Activated CD8-positive, alpha-beta memory T cell treated with anti-CD3 and anti-CD28 coated beads, Interleukin-2, amount 50 U/mL, for 24 hours (primary cell): ENCODE results near the gene HNRNPF.
"Not testable (repeated sequence)": the region's sequence is repeated elsewhere in the genome, so short reads cannot be mapped to it uniquely, and the experiment has no call there.

ENCODE experiments used
- DNase-seq: peaks from one replicate; pipeline ENCODE4 v3.0.0-alpha.2; 2020; ENCODE audit errors: extremely low read depth

The HNRNPF gene

DNA sequence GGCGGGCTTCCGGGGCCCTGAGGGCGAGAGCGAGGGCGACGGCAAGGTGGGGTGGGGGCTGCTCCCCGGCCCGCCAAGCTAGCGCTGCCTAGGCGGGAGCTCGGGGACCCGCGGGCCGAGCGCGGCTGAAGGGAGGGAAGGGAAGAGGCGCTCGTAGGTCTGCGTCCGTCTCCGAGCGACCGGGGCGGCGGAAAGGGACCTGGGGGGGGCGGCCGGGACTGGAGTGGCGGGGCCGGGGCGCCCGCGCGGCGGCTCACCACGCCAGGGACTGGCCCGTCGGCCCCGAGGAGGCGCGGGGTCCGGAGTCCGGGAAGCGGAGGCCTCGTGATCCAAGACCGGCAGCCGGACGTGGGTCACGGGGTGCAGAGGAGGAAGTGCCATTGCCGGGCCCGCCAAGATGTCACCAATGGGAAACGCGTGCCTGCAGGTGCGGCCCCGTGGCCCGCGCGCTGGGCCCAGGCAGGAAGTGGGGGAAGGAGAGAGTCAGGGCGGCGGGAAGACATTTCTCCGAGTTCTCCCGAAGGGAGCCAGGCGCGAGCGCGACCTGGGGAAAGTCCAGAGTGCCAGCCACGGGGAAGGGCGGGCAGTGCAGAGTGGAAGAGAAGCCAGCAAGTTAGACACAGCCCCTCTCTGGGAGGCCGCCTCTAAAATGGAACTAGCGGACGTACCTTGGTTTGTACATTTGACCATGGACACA, 11.9 kb downstream of the HNRNPF start:
- DNase-seq = no peak

DNA sequence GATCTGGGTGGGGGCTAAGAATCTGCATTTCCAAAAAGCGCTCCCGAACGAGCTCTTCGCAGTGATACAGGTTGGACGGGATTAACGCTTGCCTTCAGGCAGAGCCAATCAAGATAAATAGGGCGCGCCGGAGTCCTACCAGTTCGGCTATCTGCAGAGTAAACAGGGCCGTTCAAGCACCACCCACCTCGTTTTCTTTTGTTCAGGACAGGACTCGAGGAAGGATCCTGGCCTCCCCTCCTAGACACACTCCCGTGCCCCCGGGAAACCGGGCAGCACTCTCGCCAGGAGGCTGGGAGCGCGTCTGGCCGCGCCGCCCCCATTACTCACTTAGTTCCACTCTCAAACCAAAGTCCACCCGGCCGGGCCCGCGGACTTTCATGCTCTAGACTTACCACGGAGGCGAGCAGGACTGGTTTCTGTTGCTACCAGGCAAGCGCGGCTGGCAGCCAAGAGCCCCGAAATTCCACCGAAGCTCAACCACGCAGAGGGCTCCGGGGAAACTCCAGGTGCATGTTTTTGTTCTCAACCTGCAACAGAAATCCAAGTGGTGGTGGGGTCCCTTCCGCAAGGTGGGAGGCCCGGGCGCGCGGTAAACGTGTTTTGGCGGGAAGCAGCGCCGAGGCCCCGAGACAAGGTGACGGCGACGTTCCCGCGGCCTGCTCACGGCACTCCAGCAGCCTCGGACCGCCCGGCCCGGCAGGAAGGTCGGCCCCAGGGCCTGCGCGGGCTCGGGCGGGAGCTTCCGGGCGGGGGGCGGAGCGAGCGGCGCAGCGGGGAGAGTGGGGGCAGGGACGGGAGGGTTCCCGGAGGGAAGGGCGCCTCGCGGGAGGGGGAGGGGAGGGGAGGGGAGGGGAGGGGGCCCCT, 12.7 kb downstream of the HNRNPF start:
- DNase-seq = no peak

DNA sequence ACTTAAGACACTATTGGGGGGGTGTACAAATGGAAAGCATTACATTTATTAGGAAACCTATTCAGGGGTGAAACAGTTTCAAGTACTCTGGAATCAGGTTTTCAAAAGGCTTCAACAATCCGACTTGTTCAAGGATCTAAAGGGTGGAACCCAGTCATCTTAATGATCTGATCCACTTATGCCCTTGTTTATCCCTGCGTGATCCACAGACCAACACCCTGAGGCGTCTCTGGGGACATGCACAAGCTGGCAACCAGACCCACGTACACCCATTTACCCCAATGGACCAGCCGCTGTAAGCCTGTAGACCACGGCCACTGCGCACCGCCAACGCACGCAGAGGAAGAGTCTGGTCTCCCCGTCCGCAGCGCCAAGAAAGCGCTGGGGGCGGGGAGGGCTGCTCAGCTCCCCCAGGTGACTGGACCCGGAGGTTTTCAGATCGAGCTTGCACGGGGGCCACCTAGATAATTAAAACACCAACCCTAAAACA, 13.4 kb downstream of the HNRNPF start:
- no peak for DNase-seq

DNA sequence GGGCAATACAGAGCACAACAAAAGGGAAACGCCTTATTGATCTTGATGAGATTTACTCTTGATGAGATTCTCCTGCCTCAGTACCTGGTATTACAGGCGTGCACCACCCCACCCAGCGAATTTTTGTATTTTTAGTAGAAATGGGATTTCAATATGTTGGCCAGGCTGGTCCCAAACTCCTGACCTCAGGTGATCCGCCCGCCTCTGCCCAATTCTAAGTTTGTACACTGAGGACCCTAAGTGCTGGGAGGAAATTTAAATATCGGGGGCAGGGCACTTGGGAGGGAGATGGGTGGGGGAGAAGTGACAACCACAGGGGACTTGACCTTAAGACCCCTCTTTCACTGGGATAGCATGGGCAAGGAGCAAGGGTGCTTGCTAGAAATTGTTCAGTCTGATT, 14.1 kb downstream of the HNRNPF start:
- no peak for DNase-seq

DNA sequence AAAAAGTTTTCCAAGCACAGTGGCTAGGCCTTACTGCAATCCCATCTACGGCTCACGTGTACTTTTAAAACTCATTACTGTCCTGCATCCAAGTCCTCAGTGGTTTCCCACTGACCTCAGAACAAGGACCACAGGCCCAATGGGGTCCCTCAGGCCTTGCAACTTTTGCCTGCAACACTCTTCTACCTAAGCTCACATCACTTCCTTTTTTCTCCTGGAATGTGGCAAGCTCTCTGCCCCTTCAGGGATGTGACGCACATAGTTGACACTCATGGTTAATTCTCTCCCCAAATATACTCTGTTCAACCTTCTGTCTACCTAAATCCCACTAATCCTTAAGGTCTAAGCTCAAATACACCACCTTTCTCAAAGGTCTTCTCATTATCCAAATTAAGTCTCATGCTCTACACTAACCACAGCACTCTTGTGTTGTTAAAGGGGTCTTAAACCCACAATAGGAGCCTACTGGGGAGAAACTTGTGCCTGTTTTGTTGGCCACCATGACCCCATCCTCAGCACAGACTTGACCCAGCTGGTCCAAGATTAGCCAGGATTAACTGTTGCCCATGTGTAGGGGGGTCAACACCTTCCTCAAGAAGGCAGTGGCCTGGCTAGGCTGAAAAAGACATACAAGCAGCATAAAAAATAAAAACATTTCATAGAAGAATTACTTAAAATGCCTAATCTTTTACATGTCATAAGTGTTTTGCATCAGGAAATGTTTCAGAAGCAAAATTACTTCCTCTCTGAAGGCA, 15.2 kb downstream of the HNRNPF start:
- DNase-seq = no peak

DNA sequence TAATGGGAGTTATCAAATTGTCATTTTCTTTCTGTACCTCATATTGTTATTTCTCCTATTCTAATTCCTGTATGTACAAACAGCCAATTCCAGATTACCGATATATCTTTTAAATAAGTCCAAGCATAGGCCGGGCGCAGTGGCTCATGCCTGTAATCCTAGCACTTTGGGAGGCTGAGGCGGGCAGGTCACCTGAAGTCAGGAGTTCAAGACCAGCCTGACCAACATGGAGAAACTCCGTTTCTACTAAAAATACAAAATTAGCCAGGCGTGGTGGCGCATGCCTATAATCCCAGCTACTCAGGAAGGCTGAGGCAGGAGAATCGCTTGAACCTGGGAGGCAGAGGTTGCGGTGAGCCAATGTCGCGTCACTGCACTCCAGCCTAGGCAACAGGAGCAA, 15.8 kb downstream of the HNRNPF start:
- not testable (repeated sequence) for DNase-seq

DNA sequence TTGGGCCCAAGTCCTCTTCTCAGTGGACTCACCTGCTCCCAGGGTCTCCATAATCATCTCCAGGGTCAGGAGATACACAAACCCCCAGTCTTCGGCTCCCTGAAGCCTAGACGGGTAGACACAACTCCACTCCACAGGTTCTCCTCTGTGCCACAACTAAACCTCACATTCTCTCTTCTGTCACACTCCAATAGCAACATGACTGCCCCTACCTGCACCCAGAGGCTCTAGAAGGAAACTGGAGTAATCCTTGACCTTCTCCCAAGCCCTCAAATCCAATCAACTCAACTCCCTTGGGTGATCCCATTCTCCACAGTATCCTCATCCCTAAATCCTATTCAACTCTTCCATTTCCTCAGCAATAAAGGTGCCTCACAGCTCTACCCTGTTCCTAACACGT, 16.2 kb downstream of the HNRNPF start:
- DNase-seq = no peak

DNA sequence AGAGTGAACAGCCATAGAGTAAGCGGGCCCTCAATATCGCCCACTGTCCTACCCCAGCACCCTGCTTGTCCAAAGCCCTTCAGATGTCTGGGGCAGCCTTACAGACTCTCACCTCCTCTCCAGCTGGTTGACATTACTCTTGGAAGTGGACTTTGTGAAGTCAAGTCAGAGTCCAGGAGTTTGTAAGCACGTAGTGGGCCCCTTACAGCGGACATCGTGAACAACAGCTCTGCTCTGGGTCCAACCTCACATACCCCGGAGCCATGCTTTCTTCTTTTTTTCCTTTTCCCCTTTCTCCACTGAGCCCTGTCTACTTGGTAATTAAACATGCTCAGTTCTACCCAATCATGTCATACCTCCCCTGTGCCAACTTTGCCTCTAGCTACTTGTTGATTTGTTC, 17.5 kb downstream of the HNRNPF start:
- DNase-seq = no peak

DNA sequence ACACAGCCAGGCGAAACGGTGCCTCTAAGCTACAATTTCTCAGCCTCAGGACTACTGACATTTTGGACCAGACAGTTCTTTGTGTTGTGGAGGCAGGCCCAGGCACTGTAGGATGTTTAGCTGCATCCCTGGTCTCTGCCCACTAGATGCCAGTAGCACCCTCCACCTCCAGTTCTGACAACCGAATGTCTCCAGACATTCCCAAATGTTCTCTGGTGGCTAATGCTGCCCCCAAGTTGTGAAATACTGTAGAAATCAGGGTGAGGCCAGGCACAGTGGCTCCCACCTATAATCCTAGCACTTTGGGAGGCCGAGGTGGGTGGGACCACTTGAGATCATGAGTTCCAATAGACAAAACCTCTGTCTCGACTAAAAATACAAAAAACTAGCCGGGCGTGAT, 18.2 kb downstream of the HNRNPF start:
- no peak for DNase-seq

DNA sequence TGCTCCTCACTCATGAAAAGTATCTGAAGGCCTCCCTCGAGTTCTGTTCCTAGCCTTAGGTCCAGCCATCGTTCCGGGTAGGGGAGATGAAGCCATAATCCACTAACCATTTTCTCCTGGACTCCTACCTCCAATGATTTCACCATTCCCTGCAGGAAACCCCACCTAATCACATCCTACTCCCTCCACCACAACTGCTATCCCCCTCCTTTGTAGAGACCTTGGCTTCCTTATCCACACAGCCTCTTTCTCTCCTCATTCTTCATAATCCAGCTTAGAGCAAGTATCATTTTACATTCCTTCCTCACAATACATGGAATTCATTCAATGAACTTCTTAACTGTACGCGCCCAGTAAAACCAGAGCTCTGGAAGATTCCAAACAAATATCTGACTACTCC, 18.7 kb downstream of the HNRNPF start:
- no peak for DNase-seq

DNA sequence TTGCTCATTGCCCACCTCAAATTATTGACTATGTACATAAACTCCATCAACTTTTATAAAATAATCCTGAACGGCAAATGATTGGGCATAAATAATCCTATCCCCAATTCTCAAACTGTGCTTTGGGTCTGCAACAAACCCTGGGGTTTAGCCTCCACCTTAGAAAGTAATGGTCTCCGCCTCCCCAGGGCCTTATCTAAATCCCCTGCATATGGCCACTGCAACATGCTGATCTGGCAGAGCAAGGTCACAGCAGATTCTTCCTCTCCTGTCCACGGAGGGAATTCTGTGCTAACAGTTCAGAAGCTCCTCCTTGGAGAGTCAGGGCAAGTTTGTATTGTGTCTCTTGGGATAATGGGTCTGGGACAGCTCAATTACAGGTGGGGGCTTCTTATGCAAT, 19.1 kb downstream of the HNRNPF start:
- DNase-seq = no peak

DNA sequence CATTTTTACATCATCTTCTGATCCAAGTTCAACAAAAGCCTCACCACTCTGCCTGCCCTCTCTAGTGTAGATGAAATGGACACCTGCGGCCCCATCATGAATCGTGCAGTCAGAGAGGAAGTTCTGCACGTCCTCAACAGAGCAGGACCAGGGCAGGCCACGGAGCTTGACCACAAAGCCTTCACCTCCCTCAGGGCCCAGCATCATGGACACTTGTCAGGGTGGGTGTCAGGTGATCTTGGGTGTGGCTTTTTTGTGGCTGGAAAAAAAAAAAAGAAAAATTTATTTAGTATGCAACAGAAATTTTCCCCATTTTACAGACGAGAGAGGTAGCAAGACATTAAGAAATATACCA, 21.3 kb downstream of the HNRNPF start:
- no peak for DNase-seq

DNA sequence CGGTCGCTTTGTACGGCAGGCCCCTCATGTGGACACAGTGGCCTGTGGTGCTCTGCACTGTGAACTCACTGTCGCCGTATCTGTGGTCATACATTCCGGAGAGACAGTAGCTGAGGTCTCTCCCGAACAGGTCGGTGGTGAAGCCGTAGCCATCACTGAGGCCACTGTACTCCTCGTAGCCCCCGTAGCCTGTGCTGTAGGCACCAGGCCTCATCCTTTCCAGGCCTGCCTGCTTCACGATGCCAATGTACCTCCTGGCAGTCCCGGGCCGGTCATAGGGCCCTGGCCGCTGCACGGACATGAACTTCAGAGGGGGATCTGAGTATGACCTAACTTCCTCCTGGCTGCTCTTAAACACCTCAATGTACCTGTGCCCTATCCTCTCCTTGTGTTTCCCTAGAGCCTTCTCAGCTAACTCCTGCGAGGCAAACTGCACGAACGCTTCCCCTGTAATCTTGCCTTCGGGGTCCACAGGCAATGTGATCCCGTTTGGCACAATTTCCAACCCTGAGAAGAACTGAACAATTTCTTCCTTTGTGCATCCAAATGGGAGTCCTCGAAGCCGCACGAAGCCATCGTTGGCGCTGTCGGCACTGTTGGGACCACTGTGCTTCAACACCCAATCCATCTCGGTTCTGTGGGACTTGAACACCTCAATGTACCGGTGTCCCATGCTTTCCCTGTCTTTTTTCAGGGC, 21.9 kb downstream of the HNRNPF start:
- no peak for DNase-seq

DNA sequence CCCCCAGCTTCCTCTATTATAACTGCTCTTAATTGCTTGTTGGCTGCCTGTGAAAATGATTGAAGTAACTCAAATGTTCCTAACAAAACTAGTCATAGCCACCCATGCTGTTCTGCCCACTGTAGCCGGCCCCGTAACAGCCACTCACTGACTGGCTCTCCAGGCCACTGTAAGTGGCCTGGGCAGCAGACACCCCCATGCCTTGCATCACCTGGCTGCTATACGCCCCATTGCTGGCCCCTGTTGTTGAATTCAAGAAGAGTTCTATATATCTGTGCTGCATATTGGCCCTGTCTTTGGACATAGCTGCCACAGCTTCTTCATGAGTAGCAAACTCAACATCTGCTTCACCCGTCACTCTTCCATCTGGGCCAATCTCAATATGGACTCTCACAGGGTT, 22.4 kb downstream of the HNRNPF start:
- no peak for DNase-seq

DNA sequence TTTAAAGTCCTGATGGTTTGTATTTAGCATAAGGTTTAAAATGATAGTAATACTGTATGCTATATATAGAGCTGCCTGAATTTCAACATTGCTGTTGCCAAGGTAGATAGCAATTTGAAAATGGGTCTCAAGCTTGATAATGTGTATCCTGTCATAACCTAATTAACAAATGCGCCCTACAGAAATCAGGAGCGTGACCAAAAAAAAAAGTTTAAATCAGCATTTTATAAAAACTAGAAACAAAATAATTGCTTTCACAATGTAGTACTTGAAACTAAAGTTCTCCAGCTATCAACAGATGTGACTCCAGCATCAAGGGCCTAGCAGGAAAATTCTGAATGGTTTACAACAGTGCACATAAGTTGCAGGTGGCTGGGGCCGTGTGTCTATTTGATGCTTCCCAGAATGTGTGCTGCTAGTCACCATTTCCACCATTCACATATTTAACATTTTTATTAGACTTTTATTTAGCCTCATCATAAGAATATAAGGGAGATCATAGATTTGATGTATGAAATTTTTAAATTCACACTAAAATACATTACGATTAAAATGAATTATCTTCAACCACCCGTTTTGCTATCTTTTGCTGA, 23.5 kb downstream of the HNRNPF start:
- no peak for DNase-seq

DNA sequence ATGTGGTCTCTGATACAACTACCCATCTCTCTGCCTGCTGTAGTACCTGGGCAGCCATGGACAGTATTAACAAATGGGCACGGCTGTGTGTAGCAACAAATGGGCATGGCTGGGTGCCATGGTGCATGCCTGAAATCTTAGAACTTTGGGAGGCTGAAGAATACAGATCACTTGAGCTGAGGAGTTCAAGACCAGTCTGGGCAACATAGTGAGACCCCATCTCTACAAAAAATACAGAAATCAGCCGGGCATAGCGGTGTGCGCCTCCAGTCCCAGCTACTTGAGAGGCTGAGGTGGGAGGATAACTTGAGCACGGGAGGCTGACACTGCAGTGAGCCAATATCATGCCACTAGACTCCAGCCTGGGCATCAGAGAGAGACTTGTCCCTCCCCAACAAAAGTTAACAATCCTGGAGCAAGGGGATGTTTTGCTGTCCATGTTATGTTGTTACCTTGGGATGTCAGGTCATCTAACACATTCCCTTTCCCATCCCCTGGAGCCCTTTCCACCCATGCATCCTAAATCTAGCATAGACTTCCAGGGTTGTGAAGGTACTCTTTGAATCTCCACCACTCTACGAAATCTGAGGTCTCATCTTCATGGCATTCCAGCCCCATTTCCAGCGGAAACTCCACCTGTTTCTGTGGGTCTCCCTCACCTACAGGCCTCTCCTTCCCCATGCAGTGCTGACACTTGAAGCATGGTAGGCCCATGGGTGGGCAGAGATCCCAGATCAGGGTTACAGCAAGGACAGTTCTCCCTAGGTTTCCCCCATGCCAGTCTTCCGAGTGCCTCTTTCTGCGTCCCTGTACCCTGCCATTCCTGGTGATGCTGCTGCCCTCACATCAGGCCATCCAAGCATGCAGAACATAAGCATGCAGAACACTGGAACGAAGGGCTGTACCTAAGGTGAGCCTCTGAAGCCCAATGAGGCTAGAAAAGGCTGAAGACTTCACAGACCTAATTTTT, 24.4 kb downstream of the HNRNPF start:
- no peak for DNase-seq

DNA sequence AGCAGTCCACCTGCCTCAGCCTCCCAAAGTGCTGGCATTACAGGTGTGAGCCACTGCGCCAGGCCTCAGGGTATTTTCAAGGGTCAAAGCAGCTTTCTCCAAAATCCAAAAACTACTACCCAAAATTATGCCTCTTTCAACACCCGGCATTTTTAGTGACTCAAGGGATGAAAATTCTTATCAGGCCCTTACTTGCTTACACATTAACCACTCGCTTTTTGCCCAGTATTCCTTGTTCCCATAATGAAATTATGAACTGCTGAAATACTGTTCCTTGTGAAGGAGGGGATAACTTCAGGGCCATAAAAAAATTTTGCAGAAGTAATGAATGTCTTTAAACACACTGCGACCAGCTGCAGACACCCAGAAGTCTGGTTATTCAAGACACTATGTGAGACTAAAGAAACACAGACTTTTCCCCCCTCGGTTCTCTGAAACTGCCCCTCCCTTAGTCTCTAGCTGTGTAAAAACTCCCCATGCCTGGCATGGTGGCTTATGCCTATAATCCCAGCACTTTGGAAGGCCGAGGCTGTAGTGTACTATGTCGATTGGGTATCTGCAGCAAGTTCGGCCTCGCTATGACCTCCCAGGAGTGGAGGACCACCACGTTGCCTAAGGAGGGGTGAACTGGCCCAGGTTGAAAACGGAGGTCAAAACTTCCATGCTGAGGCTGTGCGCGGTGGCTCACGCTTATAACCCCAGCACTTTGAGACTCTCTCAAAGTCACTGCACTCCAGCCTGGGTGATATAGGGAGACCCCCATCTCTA, 25.6 kb downstream of the HNRNPF start:
- no peak for DNase-seq

DNA sequence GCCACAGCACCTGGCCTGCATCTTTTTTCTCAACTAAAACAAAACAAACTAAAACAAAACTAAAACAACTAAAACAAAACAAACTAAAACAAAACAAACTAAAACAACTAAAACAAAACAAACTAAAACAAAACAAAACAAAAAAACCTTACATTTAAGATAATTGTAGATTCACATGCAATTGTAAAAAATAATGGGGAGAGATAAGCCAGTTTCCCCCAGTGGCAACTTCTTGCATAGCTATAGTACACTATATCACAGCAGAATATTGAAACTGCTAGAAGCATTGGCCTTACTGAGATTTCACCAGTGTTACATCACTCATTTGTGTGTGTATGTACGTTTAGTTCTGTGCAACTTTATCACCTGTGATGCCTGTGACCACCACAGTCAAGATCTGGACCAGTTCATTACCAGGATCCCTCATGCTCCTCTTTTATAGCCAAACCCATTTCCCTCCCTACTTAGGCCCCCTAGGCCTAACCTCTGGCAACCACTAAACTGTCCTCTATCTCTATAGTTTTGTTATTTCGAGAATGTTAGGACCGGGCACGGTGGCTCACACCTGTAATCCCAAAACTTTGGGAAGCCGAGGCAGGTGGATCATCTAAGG, 28.3 kb downstream of the HNRNPF start:
- no peak for DNase-seq

DNA sequence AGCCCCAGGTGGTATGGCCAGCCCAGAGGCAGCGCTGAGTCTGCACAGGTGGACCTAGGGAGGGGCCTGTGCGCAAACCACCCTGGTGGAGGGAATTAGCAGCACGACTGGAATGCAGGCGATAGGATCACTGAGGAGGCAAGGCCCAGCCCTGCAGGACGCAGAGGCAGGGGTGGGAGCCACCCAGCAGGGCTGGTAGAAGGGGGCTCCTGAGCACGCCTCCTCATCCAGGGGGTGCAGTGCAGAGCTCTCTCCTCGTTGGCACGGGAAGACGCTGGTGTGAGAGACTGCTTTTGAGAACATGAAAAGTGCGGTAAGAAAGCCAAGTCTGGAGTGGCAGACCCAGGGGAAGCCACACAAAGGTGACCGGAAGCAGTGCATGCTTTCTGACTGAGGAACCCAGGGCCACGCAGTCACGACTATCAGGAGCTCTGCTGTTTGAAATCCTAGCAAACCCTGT, 31.5 kb downstream of the HNRNPF start:
- no peak for DNase-seq
